HG03139 (cell line): ENCODE data around the gene EPHB1.
"Not testable (repeated sequence)": the region's sequence is repeated elsewhere in the genome, so short reads cannot be mapped to it uniquely, and the experiment has no call there.

Experiments
- ATAC-seq: cut with Tn5 transposase; IDR thresholded peaks from one replicate; pipeline ENCODE4 v1.9.1; 2021; ENCODE audit not compliant: unreplicated experiment

Gene EPHB1

GRCh38 chr3:134991472-134992010 is 196.5 kb downstream of the EPHB1 start:
- no peak for ATAC-seq

DNA sequence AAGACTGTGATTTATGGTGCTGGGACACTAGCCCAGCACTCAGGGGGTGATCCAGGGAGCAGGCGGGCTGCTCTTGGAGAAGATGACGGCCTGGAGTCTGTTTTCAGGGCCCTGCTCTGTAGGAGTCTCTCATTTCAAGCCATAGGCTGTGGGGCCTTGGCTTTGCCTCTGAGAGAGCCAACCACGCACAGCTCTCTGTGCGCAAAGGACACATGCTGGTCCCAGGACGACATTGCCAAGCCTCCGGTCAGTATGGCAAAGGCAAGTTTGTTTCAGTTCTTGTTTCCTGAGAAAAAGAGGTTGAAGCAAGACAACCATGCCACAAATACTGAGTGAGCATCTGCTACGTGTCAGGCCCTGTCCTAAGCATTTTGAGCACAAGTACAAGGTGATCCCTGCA is 197.1 kb downstream of the EPHB1 start:
- no peak for ATAC-seq

DNA sequence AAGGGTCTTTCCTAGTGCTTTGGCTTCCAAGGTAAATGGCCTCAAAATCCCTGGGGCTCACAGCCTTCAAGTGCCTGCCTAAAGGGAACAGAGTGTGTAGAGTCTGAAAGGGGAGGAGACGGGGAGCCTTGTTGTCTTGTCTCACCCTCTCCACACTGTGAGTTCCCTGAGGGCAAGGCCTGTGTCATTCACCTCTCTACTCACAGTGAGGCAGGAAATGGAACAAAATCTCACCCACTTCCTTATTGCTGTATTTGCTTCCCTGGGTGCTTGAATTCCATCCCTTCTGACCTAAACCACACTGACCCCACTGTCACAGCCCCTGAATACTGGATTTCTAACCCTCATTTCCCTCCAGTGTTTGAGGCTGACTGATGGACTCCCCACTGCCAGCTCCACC is 197.5 kb downstream of the EPHB1 start:
- no peak for ATAC-seq

DNA sequence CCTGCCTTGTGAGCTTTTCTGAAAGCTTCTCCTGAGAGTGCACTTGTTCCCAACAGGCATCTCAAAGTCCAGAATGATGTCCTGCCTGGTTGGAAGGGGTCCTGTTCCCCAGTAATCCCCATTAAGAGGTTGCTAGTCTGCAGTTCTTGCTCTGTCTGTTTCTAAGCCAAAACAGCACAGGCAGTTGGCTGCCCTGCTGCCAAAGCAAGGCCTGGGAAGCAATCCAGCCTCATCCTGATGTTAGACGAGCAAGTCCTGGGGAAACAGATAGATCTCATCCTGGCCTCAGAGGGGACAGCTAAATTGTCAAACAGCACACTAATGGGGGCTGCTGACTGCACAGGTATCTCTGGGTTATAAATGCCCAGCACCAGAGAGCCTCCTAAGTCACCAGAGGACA is 198.0 kb downstream of the EPHB1 start:
- no peak for ATAC-seq

GRCh38 chr3:134998158-134998557 is 203.1 kb downstream of the EPHB1 start:
- ATAC-seq: no peak

- ATAC-seq: no peak
Observed at GRCh38 chr3:134998855-134999254, 203.8 kb downstream of the EPHB1 start.

DNA sequence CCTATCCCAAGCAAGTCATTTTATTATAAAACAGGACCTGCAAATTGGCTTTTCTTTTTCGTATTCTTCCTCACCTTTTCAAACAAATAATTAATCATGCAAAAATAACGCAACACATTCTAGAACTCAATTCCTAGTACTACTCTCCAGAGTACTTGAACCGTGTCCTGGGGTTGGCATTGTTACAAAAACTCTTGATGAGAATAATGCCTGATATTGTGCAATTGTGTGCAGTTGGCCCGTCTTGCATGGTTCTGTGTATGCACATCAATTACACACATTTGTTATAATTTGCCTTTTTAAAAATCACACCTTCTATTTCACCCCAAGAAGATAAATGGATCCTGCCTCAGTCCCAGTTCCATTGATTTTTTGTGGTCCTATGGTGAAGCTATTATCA is 205.4 kb downstream of the EPHB1 start:
- ATAC-seq: no peak

GRCh38 chr3:135005616-135006015 is 210.6 kb downstream of the EPHB1 start:
- ATAC-seq: not testable (repeated sequence)

DNA sequence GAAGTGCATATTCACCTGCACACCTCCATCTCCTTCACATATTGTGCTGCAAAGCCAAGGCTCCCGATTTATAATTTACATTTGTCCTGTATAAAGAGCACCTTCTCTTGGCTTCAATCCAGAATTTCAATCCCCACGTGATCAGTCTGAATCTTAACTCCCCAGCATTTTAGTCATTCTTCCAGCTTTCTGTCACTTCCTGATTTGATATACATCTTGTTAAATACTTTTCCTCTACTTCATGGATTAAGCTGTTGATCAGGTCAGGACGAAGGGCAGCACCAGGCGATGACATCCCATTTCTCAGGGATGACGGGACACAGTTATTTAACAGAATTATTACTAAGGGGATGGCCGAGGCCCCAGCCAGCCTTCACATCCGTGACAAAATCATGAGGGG is 212.5 kb downstream of the EPHB1 start:
- no peak for ATAC-seq

DNA sequence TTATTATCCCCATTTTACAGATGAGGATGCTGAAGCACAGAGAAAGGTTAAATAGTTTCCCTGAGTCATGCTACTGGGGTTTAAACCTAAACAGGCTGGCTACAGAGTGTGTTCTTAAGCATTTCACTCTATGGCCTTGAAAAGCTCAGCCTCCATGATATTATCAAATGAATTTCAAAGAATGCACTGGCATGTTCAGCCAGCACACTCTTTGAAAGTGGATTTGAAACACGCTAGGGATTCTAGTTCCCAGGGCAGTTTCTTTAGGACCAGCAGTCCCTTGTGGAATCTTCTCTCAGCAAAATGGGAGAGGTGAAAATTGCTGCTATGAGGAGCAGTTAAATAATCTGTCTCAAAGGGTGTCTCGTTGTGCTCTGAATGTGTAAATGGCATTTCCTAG is 213.3 kb downstream of the EPHB1 start:
- ATAC-seq: no peak

- no peak for ATAC-seq
Observed at GRCh38 chr3:135009014-135009413, 214.0 kb downstream of the EPHB1 start.

DNA sequence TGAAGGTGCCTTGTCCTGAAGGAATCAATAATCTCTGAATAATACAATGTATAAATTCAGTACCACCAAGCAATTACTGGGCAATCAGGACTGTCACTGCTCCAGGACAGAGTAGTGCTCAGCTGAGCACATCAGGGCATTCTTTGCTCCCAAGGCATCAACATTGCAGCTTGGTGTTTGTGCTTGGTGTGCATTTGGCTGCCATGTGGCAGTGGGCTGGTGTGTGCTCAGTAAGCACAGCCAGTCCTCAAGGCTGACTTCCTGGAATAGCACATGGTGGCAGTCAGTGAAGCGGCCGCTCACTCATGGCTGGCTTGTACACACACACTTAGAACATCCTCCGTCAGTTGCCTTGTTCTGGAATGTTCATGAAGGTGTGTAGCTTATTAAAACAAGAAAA is 217.0 kb downstream of the EPHB1 start:
- no peak for ATAC-seq

GRCh38 chr3:135013206-135013605 is 218.1 kb downstream of the EPHB1 start:
- ATAC-seq: no peak

DNA sequence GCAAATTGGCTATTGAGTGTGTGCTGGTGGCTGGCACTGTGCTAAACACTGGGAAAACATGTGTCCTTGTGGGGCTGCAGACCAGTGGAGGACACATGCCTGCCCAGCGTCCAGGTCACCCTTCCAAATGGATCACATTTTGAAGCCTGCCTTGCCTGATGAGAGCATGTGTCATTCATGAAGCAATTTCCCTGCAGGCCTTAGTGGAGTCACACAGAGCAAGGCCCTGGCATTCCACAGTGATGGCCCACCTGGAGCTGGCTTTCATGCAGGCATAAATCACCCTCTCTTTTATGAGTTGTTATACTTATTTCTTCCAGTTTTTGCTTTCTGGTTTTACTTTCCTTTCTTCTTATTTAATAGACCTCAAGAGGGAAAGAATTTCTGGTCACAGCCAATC is 219.5 kb downstream of the EPHB1 start:
- no peak for ATAC-seq

DNA sequence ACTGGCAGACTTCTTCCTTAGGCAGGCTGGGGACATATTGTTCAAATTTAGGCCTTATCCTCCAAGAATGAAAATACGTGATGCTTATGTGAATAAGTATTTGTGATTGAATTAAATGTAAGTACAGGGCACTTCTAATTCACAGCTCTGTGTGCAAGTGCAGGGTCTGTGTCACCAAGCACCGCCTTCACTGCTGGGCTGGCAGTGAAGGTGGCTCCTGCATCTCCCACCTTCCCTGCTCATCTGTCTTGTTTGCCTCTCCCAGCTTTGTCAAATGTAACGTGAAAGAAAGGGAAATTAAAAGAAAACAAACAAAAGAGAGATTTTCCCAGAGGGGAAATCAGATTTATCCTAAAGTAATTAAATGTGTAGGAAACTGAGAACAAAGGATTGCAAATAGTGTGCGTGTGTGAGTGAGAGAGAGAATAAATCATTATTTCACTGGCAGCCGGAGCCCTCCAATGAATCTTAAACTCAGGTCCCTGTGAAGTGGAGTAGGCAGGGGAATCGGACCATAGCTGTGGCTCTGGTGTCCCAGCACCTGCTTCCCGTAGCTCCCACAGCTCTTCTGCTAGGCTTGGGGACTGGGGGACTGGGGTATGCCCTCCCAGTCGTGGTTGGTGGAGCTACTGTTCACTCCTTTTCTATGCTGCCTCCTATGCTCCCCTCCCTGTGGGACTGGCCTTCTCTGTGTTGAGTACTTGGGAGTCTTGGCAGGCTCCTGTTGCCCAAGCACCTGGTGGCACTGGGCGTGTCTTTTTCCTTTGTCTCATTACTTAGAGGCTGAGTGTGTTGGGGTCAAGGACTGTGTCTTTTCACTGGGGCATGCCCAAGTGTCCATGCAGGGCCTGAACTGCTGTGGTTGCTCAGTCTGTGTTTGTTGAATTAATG is 222.2 kb downstream of the EPHB1 start:
- no peak for ATAC-seq

DNA sequence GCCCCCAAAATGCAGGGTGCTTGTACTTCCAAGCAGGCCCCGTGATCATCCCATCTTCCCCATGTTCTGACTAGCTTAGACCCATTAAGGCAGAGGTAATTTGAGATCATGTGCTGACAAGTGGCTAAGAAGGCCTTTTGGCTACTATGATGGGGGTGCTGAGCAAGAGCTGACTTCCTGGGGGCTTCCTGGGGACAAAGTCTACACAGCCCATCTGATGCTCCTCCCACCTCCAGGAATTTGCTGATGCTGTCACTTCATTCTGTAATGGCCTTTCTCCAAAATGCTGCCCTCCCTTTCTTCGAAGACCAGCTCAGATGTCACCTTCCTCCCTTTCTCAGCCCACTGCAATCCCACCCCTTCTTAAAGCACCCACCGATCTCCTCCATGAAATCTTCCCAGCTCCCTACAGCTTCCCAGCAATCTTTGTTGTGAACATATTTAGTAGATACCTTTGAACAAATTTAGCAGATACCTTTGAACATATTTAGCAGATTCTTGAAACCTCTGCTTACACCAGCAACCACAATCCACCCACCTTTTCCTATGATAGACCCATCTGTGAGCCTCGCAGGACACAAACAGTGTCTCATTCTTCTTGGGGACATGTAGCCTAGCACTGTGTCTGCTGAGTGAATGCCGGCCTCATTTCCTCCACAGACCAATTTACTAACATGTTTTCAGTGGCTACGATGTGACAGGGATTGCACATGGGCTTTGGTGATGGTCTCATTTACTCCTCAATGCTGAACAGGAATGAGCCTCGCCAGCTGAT is 223.3 kb downstream of the EPHB1 start:
- no peak for ATAC-seq

DNA sequence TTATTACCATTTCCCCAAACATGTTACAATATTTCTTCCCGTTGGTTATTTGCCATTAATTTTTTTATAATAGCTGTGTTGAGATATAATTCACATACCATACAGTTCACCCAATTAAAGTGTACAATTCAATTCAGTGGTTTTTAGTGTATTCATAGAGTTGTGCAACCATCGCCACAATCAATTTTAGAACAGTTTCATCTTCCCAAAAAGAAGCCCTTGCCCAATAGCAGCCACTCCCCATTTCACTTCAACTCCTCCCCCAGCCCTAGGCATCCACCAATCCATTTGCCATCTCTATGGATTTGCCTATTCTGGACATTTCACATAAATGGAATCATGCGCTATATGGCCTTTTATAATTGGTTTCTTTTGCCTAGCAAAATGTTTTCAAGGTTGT is 225.1 kb downstream of the EPHB1 start:
- no peak for ATAC-seq

DNA sequence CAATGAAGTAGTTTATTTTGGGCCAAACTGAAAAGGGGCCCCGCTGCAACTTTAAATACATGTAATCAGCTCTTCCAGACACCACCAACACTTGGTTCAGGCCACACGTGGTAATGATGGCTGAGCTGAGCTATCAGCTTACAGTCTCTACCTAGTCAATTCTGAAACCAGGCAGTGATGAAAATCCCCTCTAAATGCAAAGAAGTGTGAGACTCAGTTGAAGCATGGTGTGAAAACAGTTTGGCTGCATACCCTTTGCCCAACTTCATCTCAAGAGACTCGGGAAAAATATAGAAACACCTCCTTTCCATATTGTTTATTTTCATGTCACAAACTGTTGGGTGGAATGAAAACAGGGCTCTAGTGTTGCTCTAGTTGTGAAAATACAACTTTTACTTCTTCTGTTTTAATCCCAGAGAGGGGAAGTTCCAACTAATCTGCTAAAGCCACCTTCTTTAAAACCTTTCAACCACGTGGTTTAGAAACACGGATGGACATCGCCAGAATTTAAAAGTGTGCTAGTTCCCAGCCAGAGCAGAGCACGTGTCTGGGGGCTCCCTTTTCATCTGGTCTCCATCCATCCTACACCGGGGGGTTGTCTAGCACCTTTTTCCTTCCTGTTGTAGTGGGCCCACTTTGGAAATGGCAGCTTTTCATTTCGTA is 229.1 kb downstream of the EPHB1 start:
- ATAC-seq: no peak

DNA sequence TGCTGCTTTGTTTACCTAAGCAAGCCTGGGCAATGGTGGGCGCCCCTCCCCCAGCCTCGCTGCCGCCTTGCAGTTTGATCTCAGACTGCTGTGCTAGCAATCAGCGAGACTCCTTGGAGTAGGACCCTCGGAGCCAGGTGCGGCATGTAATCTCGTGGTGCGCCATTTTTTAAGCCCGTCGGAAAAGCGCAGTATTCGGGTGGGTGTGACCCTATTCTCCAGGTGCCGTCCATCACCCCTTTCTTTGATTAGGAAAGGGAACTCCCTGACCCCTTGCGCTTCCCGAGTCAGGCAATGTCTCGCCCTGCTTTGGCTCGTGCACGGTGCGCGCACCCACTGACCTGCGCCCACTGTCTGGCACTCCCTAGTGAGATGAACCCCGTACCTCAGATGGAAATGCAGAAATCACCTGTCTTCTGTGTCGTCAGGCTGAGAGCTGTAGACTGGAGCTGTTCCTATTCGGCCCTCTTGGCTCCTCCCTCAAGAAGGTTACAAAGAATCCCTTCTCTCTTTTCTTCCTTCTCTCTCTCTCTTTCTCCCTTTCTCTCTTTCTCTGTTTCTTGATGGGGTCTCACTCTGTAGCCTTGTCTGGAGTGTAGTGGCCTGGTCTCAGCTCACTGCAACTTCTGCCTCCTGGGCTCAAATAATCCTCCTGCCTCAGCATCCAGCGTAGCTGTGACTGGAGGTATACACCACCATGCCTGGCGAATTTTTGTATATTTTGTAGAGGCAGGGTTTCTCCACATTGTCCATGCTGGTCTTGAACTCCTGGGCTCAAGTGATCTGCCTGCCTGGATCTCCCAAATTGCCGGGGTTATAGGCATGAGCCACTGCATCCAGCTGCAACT is 235.9 kb downstream of the EPHB1 start:
- not testable (repeated sequence) for ATAC-seq

DNA sequence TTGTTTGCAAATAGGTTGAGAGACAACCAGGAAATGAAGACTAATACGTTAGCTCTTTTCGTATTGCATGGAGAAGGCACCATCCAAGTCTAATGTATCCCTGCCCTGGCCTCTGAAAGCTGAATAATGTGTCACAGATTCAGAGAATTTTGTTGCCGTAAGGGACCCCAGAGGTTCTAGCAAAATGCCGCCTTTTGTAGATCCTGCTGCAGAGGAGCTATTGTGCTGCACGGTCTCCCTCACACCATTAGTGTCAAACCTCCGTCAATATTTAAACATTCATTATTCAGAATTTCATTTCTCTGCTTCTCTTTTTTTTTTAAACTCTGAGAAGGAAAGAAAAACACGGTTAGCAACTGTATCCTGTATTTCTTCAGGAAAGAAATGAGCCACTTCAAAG is 238.7 kb downstream of the EPHB1 start:
- ATAC-seq: no peak
